ENCODE results near the gene TYW5.

Gene TYW5

DNA sequence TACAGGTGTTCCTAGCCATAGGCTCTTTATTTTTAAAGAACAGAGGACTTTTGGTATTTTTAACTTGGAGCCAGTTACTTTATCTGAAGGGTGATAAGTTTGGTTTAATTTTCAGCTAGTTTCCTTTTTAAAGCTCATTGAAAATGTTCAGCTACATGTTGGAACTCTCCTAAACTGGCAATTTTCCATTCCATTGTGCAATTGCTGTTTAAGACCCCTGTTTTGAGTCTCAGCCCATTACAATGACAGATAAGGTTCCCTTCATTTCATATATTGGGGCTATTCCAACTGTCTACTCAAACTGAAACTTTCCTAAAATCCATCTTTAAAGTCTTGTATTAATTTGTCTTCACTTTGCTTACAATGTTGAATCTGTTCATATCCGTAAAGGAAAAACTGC is 11.7 kb upstream of the TYW5 start:
- H3K79me1 ChIP-seq (ENCODE audit: low read depth, low read length): no peaks in the 10 kb centered on the region
- no peaks in the 10 kb centered on the region for H3K4me1 ChIP-seq (ENCODE audit: control insufficient read depth in 2 of 2, insufficient read depth in 1 of 2, low read depth in 1 of 2, low read length in 2 of 2)
- H3K4me3 ChIP-seq (ENCODE audit: low read length in 2 of 2): no peak overlapping the region
- no peaks in the 10 kb centered on the region for H3K9me3 ChIP-seq (replicated peaks in 1 of 2; ENCODE audit: control insufficient read depth in 2 of 2, insufficient read depth in 1 of 2, low read depth in 1 of 2, low read length in 2 of 2)
- no peak overlapping the region for H3K14ac ChIP-seq (ENCODE audit: low read length)
- H2BK120ac ChIP-seq (ENCODE audit: low read depth, low read length): no peak overlapping the region
- H3K23ac ChIP-seq (ENCODE audit: low read depth, low read length, poor library complexity): no peak overlapping the region
- no peak overlapping the region for H2BK15ac ChIP-seq (ENCODE audit: low read length)
- no peaks in the 10 kb centered on the region for H3K27me3 ChIP-seq (ENCODE audit: control insufficient read depth in 3 of 3, insufficient read depth in 3 of 3, low read depth in 1 of 3, low read length in 3 of 3)
- H3K27ac ChIP-seq (replicated peaks; ENCODE audit: low read length): no peak overlapping the region
- no peak overlapping the region for H4K91ac ChIP-seq (ENCODE audit: low read depth, low read length, poor library complexity)
- no peak overlapping the region for H2BK5ac ChIP-seq (ENCODE audit: low read length)
- no peak overlapping the region for H3K18ac ChIP-seq (ENCODE audit: low read length)
- H4K8ac ChIP-seq (ENCODE audit: low read depth, low read length): no peak overlapping the region
- no peak overlapping the region for H3K4ac ChIP-seq (ENCODE audit: low read length)
- no peak overlapping the region for H3K9ac ChIP-seq (ENCODE audit: low read depth, low read length, poor library complexity)
- peaks cover 4 to 70% of the 10 kb centered on the region in 2 donors for H3K36me3 ChIP-seq (replicated peaks in 1 of 2; ENCODE audit: control insufficient read depth in 2 of 2, insufficient read depth in 2 of 2, low read length in 2 of 2)
- DNase-seq (ENCODE audit: low spot score): no peak
- WGBS, 2 donors (ENCODE audit: extremely low coverage in 2 of 2, insufficient read length in 2 of 2, insufficient replicate concordance in 1 of 2): no CpG with 5 or more reads among the region's 1 CpG
- no peak overlapping the region for H3K4me2 ChIP-seq (ENCODE audit: insufficient read depth, low read length, poor library complexity, severe bottlenecking)
- H2AFZ ChIP-seq (ENCODE audit: low read length): no peak overlapping the region
- H2BK12ac ChIP-seq (ENCODE audit: low read length): no peak overlapping the region
- H2AK5ac ChIP-seq (ENCODE audit: low read depth, low read length): no peak overlapping the region

DNA sequence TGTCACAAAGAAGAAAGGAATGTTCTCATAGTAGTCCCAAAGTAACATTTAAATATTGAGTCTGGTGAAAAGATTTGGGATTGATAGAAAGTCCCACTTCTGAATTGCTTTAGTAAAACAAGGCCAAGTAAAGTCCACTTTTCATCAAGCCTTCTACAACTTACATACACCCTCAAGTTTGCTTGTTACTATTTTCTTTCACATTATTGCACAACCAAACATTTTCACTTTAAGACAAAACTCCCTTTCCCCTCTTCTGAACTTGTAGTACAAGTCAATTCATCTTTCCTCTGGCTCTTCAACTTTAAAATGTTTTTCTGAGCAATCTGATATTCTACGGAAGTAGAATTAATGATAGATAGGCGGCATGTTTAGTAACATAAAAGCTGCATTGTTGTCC is 11.1 kb upstream of the TYW5 start:
- Histone ChIP-seq H2BK15ac (ENCODE audit: low read length) (no peak overlapping the region), H3K36me3 (replicated peaks in 1 of 2; ENCODE audit: control insufficient read depth in 2 of 2, insufficient read depth in 2 of 2, low read length in 2 of 2) (peaks cover 4 to 75% of the 10 kb centered on the region in 2 donors), H3K14ac (ENCODE audit: low read length) (no peak overlapping the region), H3K79me1 (ENCODE audit: low read depth, low read length) (no peaks in the 10 kb centered on the region), H4K8ac (ENCODE audit: low read depth, low read length) (no peak overlapping the region), H2AFZ (ENCODE audit: low read length) (no peak overlapping the region), H3K27ac (replicated peaks; ENCODE audit: low read length) (no peak overlapping the region), H3K4me1 (ENCODE audit: control insufficient read depth in 2 of 2, insufficient read depth in 1 of 2, low read depth in 1 of 2, low read length in 2 of 2) (no peaks in the 10 kb centered on the region), H2BK12ac (ENCODE audit: low read length) (no peak overlapping the region), H3K23ac (ENCODE audit: low read depth, low read length, poor library complexity) (no peak overlapping the region), H2BK5ac (ENCODE audit: low read length) (no peak overlapping the region), H3K4ac (ENCODE audit: low read length) (no peak overlapping the region), H3K27me3 (ENCODE audit: control insufficient read depth in 3 of 3, insufficient read depth in 3 of 3, low read depth in 1 of 3, low read length in 3 of 3) (no peaks in the 10 kb centered on the region), H3K9me3 (replicated peaks in 1 of 2; ENCODE audit: control insufficient read depth in 2 of 2, insufficient read depth in 1 of 2, low read depth in 1 of 2, low read length in 2 of 2) (no peaks in the 10 kb centered on the region), H3K4me2 (ENCODE audit: insufficient read depth, low read length, poor library complexity, severe bottlenecking) (no peak overlapping the region), H2BK120ac (ENCODE audit: low read depth, low read length) (no peak overlapping the region), H2AK5ac (ENCODE audit: low read depth, low read length) (no peak overlapping the region), H3K18ac (ENCODE audit: low read length) (no peak overlapping the region), H3K4me3 (ENCODE audit: low read length in 2 of 2) (no peak overlapping the region), H3K9ac (ENCODE audit: low read depth, low read length, poor library complexity) (no peak overlapping the region), H4K91ac (ENCODE audit: low read depth, low read length, poor library complexity) (no peak overlapping the region)
- WGBS, 2 donors (ENCODE audit: extremely low coverage in 2 of 2, insufficient read length in 2 of 2, insufficient replicate concordance in 1 of 2): no CpG with 5 or more reads among the region's 2 CpGs
- DNase-seq (ENCODE audit: low spot score): no peak

DNA sequence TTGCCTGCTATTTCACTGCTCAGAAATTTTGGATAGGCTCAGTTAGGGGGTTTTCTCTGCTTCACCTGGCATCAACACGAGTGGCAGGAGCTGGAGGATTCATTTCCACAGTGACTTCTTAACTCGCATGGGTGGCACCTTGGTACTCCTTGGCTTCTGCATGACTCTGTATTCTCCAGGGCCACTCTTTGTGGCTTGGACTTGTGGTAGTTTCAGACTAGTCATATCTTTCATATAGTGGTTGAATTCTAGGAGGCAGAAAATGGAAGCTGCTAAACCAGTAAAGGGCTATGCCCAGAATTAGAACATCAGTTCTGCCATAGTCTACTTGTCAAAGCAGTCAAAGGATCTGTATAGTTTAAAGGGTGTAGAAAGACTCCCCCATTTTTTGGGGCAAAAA is 6.9 kb upstream of the TYW5 start:
- Histone ChIP-seq H3K27me3 (ENCODE audit: control insufficient read depth in 3 of 3, insufficient read depth in 3 of 3, low read depth in 1 of 3, low read length in 3 of 3) (no peaks in the 10 kb centered on the region), H3K4me3 (ENCODE audit: low read length in 2 of 2) (no peak overlapping the region), H3K4me1 (ENCODE audit: control insufficient read depth in 2 of 2, insufficient read depth in 1 of 2, low read depth in 1 of 2, low read length in 2 of 2) (peaks cover 2% of the 10 kb centered on the region in 2 donors), H3K23ac (ENCODE audit: low read depth, low read length, poor library complexity) (no peak overlapping the region), H3K36me3 (replicated peaks in 1 of 2; ENCODE audit: control insufficient read depth in 2 of 2, insufficient read depth in 2 of 2, low read length in 2 of 2) (peaks cover 8 to 95% of the 10 kb centered on the region in 2 donors), H4K8ac (ENCODE audit: low read depth, low read length) (no peak overlapping the region), H2BK5ac (ENCODE audit: low read length) (no peak overlapping the region), H2BK15ac (ENCODE audit: low read length) (no peak overlapping the region), H3K79me1 (ENCODE audit: low read depth, low read length) (no peaks in the 10 kb centered on the region), H2BK120ac (ENCODE audit: low read depth, low read length) (no peak overlapping the region), H3K14ac (ENCODE audit: low read length) (no peak overlapping the region), H2AK5ac (ENCODE audit: low read depth, low read length) (no peak overlapping the region), H3K27ac (replicated peaks; ENCODE audit: low read length) (no peak overlapping the region), H3K4ac (ENCODE audit: low read length) (no peak overlapping the region), H2AFZ (ENCODE audit: low read length) (no peak overlapping the region), H3K9ac (ENCODE audit: low read depth, low read length, poor library complexity) (no peak overlapping the region), H2BK12ac (ENCODE audit: low read length) (no peak overlapping the region), H3K9me3 (replicated peaks in 1 of 2; ENCODE audit: control insufficient read depth in 2 of 2, insufficient read depth in 1 of 2, low read depth in 1 of 2, low read length in 2 of 2) (no peaks in the 10 kb centered on the region), H4K91ac (ENCODE audit: low read depth, low read length, poor library complexity) (no peak overlapping the region), H3K4me2 (ENCODE audit: insufficient read depth, low read length, poor library complexity, severe bottlenecking) (no peak overlapping the region), H3K18ac (ENCODE audit: low read length) (no peak overlapping the region)
- WGBS, 2 donors (ENCODE audit: extremely low coverage in 2 of 2, insufficient read length in 2 of 2, insufficient replicate concordance in 1 of 2): no CpG with 5 or more reads among the region's 2 CpGs
- DNase-seq (ENCODE audit: low spot score): no peak

DNA sequence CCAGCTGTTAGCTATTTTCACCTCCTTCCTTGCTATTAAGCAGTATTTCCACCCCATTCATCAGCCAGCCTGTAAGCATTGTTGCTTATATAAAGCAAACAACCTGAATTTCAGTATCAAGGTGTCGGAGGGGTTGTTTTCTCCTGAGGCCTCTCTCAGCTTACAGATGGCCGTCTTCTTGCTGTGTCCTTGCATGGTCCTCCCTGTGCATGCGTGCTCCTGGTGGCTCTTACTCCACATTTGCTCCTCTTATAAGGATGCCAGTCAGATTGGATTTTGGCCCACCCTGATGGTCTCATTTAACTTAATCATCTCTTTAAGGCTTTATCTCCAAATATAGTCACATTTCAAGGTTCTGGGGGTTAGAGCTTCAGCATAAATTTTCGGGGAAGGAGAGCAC is 2.7 kb upstream of the TYW5 start:
- WGBS, 2 donors (ENCODE audit: extremely low coverage in 2 of 2, insufficient read length in 2 of 2, insufficient replicate concordance in 1 of 2): no CpG with 5 or more reads among the region's 4 CpGs

More for the DNA sequence above, 2.7 kb upstream of the TYW5 start:
- no peaks in the 10 kb centered on the region for H3K27me3 ChIP-seq (ENCODE audit: control insufficient read depth in 3 of 3, insufficient read depth in 3 of 3, low read depth in 1 of 3, low read length in 3 of 3)
- H3K14ac ChIP-seq (ENCODE audit: low read length): no peak overlapping the region
- H3K4me3 ChIP-seq (ENCODE audit: low read length in 2 of 2): no peak overlapping the region
- H2AFZ ChIP-seq (ENCODE audit: low read length): no peak overlapping the region
- H2BK12ac ChIP-seq (ENCODE audit: low read length): no peak overlapping the region
- no peak overlapping the region for H3K4ac ChIP-seq (ENCODE audit: low read length)
- H4K91ac ChIP-seq (ENCODE audit: low read depth, low read length, poor library complexity): no peak overlapping the region
- no peak overlapping the region for H3K9ac ChIP-seq (ENCODE audit: low read depth, low read length, poor library complexity)
- H4K8ac ChIP-seq (ENCODE audit: low read depth, low read length): no peak overlapping the region
- peaks cover 8% of the 10 kb centered on the region for H3K79me1 ChIP-seq (ENCODE audit: low read depth, low read length)
- H2BK15ac ChIP-seq (ENCODE audit: low read length): no peak overlapping the region
- H3K27ac ChIP-seq (replicated peaks; ENCODE audit: low read length): no peak overlapping the region
- peaks cover 3 to 8% of the 10 kb centered on the region in 2 donors for H3K4me1 ChIP-seq (ENCODE audit: control insufficient read depth in 2 of 2, insufficient read depth in 1 of 2, low read depth in 1 of 2, low read length in 2 of 2)
- H2AK5ac ChIP-seq (ENCODE audit: low read depth, low read length): no peak overlapping the region
- H3K18ac ChIP-seq (ENCODE audit: low read length): no peak overlapping the region
- H3K36me3 ChIP-seq (replicated peaks in 1 of 2; ENCODE audit: control insufficient read depth in 2 of 2, insufficient read depth in 2 of 2, low read length in 2 of 2): peaks cover 6 to 60% of the 10 kb centered on the region in 2 donors
- no peaks in the 10 kb centered on the region for H3K9me3 ChIP-seq (replicated peaks in 1 of 2; ENCODE audit: control insufficient read depth in 2 of 2, insufficient read depth in 1 of 2, low read depth in 1 of 2, low read length in 2 of 2)
- H2BK120ac ChIP-seq (ENCODE audit: low read depth, low read length): no peak overlapping the region
- no peak overlapping the region for H2BK5ac ChIP-seq (ENCODE audit: low read length)
- no peak overlapping the region for H3K4me2 ChIP-seq (ENCODE audit: insufficient read depth, low read length, poor library complexity, severe bottlenecking)
- no peak for DNase-seq (ENCODE audit: low spot score)
- H3K23ac ChIP-seq (ENCODE audit: low read depth, low read length, poor library complexity): no peak overlapping the region

Data from neuronal stem cell (in vitro differentiated cells).